ENCODE data around the gene C20orf144. TPM values are rescaled to one million over a fixed set of nuclear protein-coding genes. Genes with fewer than 3 reads are reported as not detected.

The C20orf144 gene
- total and polyA plus RNA-seq, 9 of the 15 experiments (the other 6 are each of a cell fraction or from before 2014, with no cell fraction given): 0.04 to 0.23 (median 0.11) TPM; not detected in 2

GRCh38 chr20:33693741-33694638 is 31.9 kb downstream of the C20orf144 start:
- FAIRE-seq (no peak), DNase-seq (ENCODE audit: extremely low read depth in 1 of 4, low spot score in 3 of 4) (no peak), ATAC-seq (no peak)
- Histone ChIP-seq H3K4me2 (ENCODE audit: insufficient read depth, low read length) (no peak overlapping the region), H3K4me1 (replicated peaks in 1 of 2; ENCODE audit: control insufficient read depth in 2 of 2, insufficient read depth in 2 of 2, low read length in 2 of 2) (peaks cover 12 to 14% of the 10 kb centered on the region in 2 experiments), H3K27ac (ENCODE audit: extremely low read depth, low read depth, low read length) (no peak overlapping the region), H3K9me3 (replicated peaks; ENCODE audit: control insufficient read depth, insufficient read depth, low read depth, low read length) (no peaks in the 10 kb centered on the region), H3K36me3 (ENCODE audit: control insufficient read depth, insufficient read depth, low read length) (no peaks in the 10 kb centered on the region), H2AFZ (ENCODE audit: low read depth, low read length) (no peak overlapping the region), H4K20me1 (replicated peaks; ENCODE audit: control insufficient read depth, insufficient read depth, low read length) (no peaks in the 10 kb centered on the region), H3K9me1 (ENCODE audit: control insufficient read depth, insufficient read depth, low read length) (no peaks in the 10 kb centered on the region), H3K9ac (ENCODE audit: insufficient read depth in 1 of 2, low read depth in 2 of 2, low read length in 2 of 2) (no peak overlapping the region), H3K4me3 (no peak overlapping the region), H3K79me2 (ENCODE audit: control insufficient read depth, insufficient read depth, low read length) (no peaks in the 10 kb centered on the region), H3K27me3 (ENCODE audit: control insufficient read depth in 2 of 2, insufficient read depth in 2 of 2, low read length in 2 of 2) (no peaks in the 10 kb centered on the region)
- in situ Hi-C loops (cut with MboI): no loop called here
- WGBS (ENCODE audit: insufficient coverage, low coverage, missing lambda C conversion rate): 73% methylated on average over 13 of the region's 17 CpGs
- TF ChIP-seq NR3C1 (CRISPR knock-in tag; IDR thresholded peaks at IDR 0.05): no peak
- TF ChIP-seq NFE2 (IDR thresholded peaks at IDR 0.05; ENCODE audit: low read depth): no peak
- no peak for TF ChIP-seq NFXL1 (CRISPR knock-in tag; IDR thresholded peaks at IDR 0.05)
- intact Hi-C loops (cut with micrococcal nuclease): no loop called here
- no TSS peak for BruUV-seq (replicated peaks)
- POLR2A ChIA-PET: interaction anchor here (0.5 to 1.4 kb wide), 2 partner anchors 27 to 30 kb away, joined by 3 to 5 read pairs; no protein-coding TSS in a partner anchor
- CTCF ChIA-PET (ENCODE audit: low intra/inter-chr PET ratio): no interaction called here

GRCh38 chr20:33694639-33695012 is 32.5 kb downstream of the C20orf144 start:
- 56% methylated on average over 6 of the region's 6 CpGs for WGBS (ENCODE audit: insufficient coverage, low coverage, missing lambda C conversion rate)
- CTCF ChIA-PET (ENCODE audit: low intra/inter-chr PET ratio): no interaction called here
- H2AFZ ChIP-seq (ENCODE audit: low read depth, low read length): no peak overlapping the region
- no peak overlapping the region for H3K9ac ChIP-seq (ENCODE audit: insufficient read depth in 1 of 2, low read depth in 2 of 2, low read length in 2 of 2)
- H3K9me3 ChIP-seq (replicated peaks; ENCODE audit: control insufficient read depth, insufficient read depth, low read depth, low read length): no peaks in the 10 kb centered on the region
- no TSS peak for BruUV-seq (replicated peaks)
- no peaks in the 10 kb centered on the region for H3K27me3 ChIP-seq (ENCODE audit: control insufficient read depth in 2 of 2, insufficient read depth in 2 of 2, low read length in 2 of 2)
- no peak overlapping the region for H3K4me2 ChIP-seq (ENCODE audit: insufficient read depth, low read length)
- POLR2A ChIA-PET: interaction anchor here (1.4 kb wide), 1 partner anchor 31 kb away, joined by 3 read pairs; no protein-coding TSS in a partner anchor
- no peaks in the 10 kb centered on the region for H3K36me3 ChIP-seq (ENCODE audit: control insufficient read depth, insufficient read depth, low read length)
- in situ Hi-C loops (cut with MboI) (no loop called here), intact Hi-C loops (cut with micrococcal nuclease) (no loop called here)
- H3K4me1 ChIP-seq (replicated peaks in 1 of 2; ENCODE audit: control insufficient read depth in 2 of 2, insufficient read depth in 2 of 2, low read length in 2 of 2): peaks cover 5 to 11% of the 10 kb centered on the region in 2 experiments
- no peak overlapping the region for H3K4me3 ChIP-seq
- no peak for FAIRE-seq
- ATAC-seq: no peak
- TF ChIP-seq DIDO1 (tag; IDR thresholded peaks at IDR 0.05; ENCODE audit: low read depth): no peak
- TF ChIP-seq RBM39 (optimal IDR thresholded peaks at IDR 0.05; ENCODE audit: low read depth, low read length): no peak
- TF ChIP-seq PATZ1 (CRISPR knock-in tag; IDR thresholded peaks at IDR 0.05; ENCODE audit: borderline replicate concordance): no peak
- no peak for TF ChIP-seq SMARCA5 (IDR thresholded peaks at IDR 0.05)
- TF ChIP-seq KLF16 (IDR thresholded peaks at IDR 0.05): no peak
- no peak for TF ChIP-seq TOE1 (IDR thresholded peaks at IDR 0.05; ENCODE audit: borderline replicate concordance)
- TF ChIP-seq TOE1 (CRISPR knock-in tag; IDR thresholded peaks at IDR 0.05; ENCODE audit: borderline replicate concordance, low read depth): no peak
- H4K20me1 ChIP-seq (replicated peaks; ENCODE audit: control insufficient read depth, insufficient read depth, low read length): no peaks in the 10 kb centered on the region
- H3K9me1 ChIP-seq (ENCODE audit: control insufficient read depth, insufficient read depth, low read length): no peaks in the 10 kb centered on the region
- H3K27ac ChIP-seq (ENCODE audit: extremely low read depth, low read depth, low read length): no peak overlapping the region
- DNase-seq (ENCODE audit: extremely low read depth in 1 of 4, low spot score in 3 of 4): no peak
- H3K79me2 ChIP-seq (ENCODE audit: control insufficient read depth, insufficient read depth, low read length): no peaks in the 10 kb centered on the region

All from K562 (cell line).